ENCODE results near the gene NRK.

NRK gene

GRCh38 chrX:105894721-105895120, 72.4 kb downstream of the NRK start:
- H3K4me3 ChIP-seq (ENCODE audit: low read depth, low read length) = no peak overlapping the region
- DNase-seq (ENCODE audit: low read depth) = no peak
- TF ChIP-seq POLR2A (IDR thresholded peaks at IDR 0.05; ENCODE audit: extremely low read depth, insufficient read length) = no peak
- no peak for TF ChIP-seq CTCF (IDR thresholded peaks at IDR 0.05; ENCODE audit: low read depth, low read length)
- TF ChIP-seq MAX (IDR thresholded peaks at IDR 0.05; ENCODE audit: low read depth, low read length) = no peak
- no peak for TF ChIP-seq MYC (IDR thresholded peaks at IDR 0.05; ENCODE audit: low read depth, low read length)

- no peak for TF ChIP-seq MAX (IDR thresholded peaks at IDR 0.05; ENCODE audit: low read depth, low read length)
- no peak for TF ChIP-seq MYC (IDR thresholded peaks at IDR 0.05; ENCODE audit: low read depth, low read length)
- no peak for TF ChIP-seq POLR2A (IDR thresholded peaks at IDR 0.05; ENCODE audit: extremely low read depth, insufficient read length)
- no peak for DNase-seq (ENCODE audit: low read depth)
- H3K4me3 ChIP-seq (ENCODE audit: low read depth, low read length) = no peak overlapping the region
These were observed 87.2 kb downstream of the NRK start for GRCh38 chrX:105909576-105909975.

- TF ChIP-seq MAX (IDR thresholded peaks at IDR 0.05; ENCODE audit: low read depth, low read length) (no peak), CTCF (IDR thresholded peaks at IDR 0.05; ENCODE audit: low read depth, low read length) (no peak), POLR2A (IDR thresholded peaks at IDR 0.05; ENCODE audit: extremely low read depth, insufficient read length) (no peak), MYC (IDR thresholded peaks at IDR 0.05; ENCODE audit: low read depth, low read length) (no peak)
- DNase-seq (ENCODE audit: low read depth) = no peak
- no peak overlapping the region for H3K4me3 ChIP-seq (ENCODE audit: low read depth, low read length)
These were observed 88.3 kb downstream of the NRK start for GRCh38 chrX:105910563-105911105.

- no peak overlapping the region for H3K4me3 ChIP-seq (ENCODE audit: low read depth, low read length)
- TF ChIP-seq CTCF (IDR thresholded peaks at IDR 0.05; ENCODE audit: low read depth, low read length) (no peak), MYC (IDR thresholded peaks at IDR 0.05; ENCODE audit: low read depth, low read length) (no peak), POLR2A (IDR thresholded peaks at IDR 0.05; ENCODE audit: extremely low read depth, insufficient read length) (no peak), MAX (IDR thresholded peaks at IDR 0.05; ENCODE audit: low read depth, low read length) (no peak)
- no peak for DNase-seq (ENCODE audit: low read depth)
These were observed 122.9 kb downstream of the NRK start for GRCh38 chrX:105945266-105945665.

GRCh38 chrX:105969487-105969886, 147.1 kb downstream of the NRK start:
- H3K4me3 ChIP-seq (ENCODE audit: low read depth, low read length) = no peak overlapping the region
- DNase-seq (ENCODE audit: low read depth) = no peak
- TF ChIP-seq MAX (IDR thresholded peaks at IDR 0.05; ENCODE audit: low read depth, low read length) (no peak), MYC (IDR thresholded peaks at IDR 0.05; ENCODE audit: low read depth, low read length) (no peak), POLR2A (IDR thresholded peaks at IDR 0.05; ENCODE audit: extremely low read depth, insufficient read length) (no peak), CTCF (IDR thresholded peaks at IDR 0.05; ENCODE audit: low read depth, low read length) (no peak)

- TF ChIP-seq CTCF (IDR thresholded peaks at IDR 0.05; ENCODE audit: low read depth, low read length) (no peak), POLR2A (IDR thresholded peaks at IDR 0.05; ENCODE audit: extremely low read depth, insufficient read length) (no peak), MYC (IDR thresholded peaks at IDR 0.05; ENCODE audit: low read depth, low read length) (no peak), MAX (IDR thresholded peaks at IDR 0.05; ENCODE audit: low read depth, low read length) (no peak)
- no peak overlapping the region for H3K4me3 ChIP-seq (ENCODE audit: low read depth, low read length)
- DNase-seq (ENCODE audit: low read depth) = no peak
These were observed 150.5 kb downstream of the NRK start for GRCh38 chrX:105972690-105973386.

Data from NB4 (cell line).